Adipocyte (in vitro differentiated cells): ENCODE results near the gene ZNF780B.
A peak's percentile ranks its signal among the peaks of the same experiment; 100 is the strongest.

ENCODE experiments used
- DNase-seq: peaks from one replicate; pipeline ENCODE4 v3.0.0-alpha.2; 2015; ENCODE audit warnings: low read depth
- H3K27me3 ChIP-seq: replicated peaks from 2 replicates; pipeline ENCODE4 v1.7.0; 2013; ENCODE audit warnings: mild to moderate bottlenecking, low read length, moderate library complexity; ENCODE audit not compliant: control insufficient read depth, insufficient read depth
- H3K36me3 ChIP-seq: 2 replicates; pipeline ENCODE4 v1.7.0; 2013; ENCODE audit warnings: low read length, mild to moderate bottlenecking, moderate library complexity; ENCODE audit not compliant: control insufficient read depth, insufficient read depth, severe bottlenecking
- H3K4me1 ChIP-seq: 2 replicates; pipeline ENCODE4 v1.7.0; 2013; ENCODE audit warnings: mild to moderate bottlenecking, low read length, moderate library complexity; ENCODE audit not compliant: control insufficient read depth, insufficient read depth
- H3K4me3 ChIP-seq: 2 replicates; pipeline ENCODE4 v1.7.0; 2013; ENCODE audit warnings: mild to moderate bottlenecking, low read length, moderate library complexity
- H3K9ac ChIP-seq: 2 replicates; pipeline ENCODE4 v1.7.0; 2013; ENCODE audit warnings: mild to moderate bottlenecking, low read length, moderate library complexity
- H3K9me3 ChIP-seq: 2 replicates; pipeline ENCODE4 v1.7.0; 2013; ENCODE audit warnings: mild to moderate bottlenecking, low read length, moderate library complexity; ENCODE audit not compliant: control insufficient read depth

ZNF780B gene

DNA sequence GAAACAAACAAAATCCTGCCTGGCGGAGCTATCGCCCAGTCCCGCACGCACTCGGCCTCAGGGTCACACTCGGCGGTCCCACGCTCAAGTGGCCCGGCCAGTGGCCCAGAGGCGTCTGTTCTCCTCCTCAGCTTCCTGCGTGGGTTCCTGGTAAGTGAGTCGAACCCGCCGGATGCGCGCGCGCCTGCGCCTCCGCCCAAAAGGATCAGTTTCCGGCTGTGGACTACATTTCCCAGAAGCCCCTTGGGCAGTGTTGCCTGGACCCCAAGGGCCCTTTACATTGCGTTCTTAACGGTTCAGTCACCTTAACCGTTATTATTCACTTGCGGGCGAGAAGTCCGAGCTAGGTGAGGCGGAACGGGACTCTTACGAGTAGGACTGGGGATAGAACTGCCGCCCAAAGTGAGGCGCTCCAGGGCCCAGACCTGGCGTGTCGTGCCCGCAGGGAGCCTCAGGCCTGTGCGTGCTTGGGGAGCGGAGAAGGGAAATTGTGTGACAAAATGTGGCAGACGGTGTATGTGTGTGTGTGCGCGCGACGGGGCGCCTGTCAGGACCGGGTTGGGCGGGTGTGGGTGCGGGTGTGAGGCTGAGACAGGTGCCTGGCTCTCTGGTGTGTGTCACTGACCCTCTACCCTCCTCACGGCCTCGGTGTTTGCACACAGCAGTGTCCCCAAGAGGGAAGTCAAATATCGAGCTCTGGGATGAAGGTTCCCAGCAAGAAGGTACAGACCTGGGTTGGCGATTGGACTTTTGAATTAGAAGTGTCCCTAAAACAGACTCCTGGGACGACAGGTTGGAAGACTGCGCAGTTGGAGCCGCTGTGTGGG lies 59.0 kb downstream of the ZNF780B start, which contains the start of gene ZNF546:
TSS of gene ZNF546 (plus strand) at position 250 of the 827 bp plus-strand sequence. CDS start 1,267 bp downstream, outside the sequence.
- Histone ChIP-seq H3K9me3 (no peaks in the 10 kb centered on the region), H3K4me1 (peaks cover 17% of the 10 kb centered on the region), H3K4me3 (peak within 1 kb of the TSS; percentile 95), H3K36me3 (no peaks in the 10 kb centered on the region), H3K27me3 (no peaks in the 10 kb centered on the region), H3K9ac (peak within 1 kb of the TSS; percentile 95)
- peak; percentile 96 for DNase-seq

DNA sequence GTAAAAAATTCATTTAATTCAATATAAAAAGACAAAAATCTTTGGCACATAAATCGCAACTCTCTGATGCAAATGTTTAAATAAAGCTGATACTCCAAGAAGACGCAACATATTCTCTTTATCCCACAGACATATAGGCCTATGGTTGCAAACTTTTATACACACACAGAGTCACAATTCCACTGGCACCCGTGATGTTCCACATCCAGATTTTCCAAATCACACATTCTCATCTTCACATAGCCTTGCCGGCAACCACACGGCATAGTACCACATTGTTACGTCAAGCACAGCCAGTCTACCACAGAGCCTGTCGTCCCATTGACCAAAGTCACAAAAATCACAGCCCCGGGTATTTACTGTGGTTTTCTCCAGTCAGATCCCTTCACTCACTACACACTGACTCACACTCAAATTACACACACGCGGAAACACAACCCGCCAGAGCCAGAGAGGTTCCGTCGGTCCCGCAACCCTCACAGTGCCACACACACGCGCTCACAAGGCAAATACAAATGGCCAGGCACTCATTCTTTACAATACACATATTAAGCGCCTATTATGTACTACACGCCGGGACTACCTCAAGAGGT lies 59.7 kb downstream of the ZNF780B start:
- peak; percentile 70 for DNase-seq

DNA sequence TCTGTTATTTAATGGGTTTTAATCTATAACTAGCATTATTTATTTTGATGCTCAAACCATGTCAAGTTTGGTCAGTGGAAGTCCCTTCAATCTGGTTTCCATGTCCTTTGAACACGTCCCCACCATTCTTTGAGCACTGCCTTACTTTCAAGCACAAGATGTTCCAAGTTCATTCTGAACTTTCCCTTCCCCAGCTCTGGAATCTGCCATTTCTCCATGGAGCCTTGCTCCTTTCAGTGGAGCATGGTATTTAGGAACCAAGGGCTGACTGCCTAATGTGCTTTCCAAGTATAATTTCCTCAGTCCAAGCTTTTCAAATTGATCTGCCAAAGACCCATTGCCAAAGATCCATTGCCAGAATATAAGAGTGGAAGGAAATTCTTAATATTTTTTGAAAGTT lies 60.2 kb downstream of the ZNF780B start:
- Histone ChIP-seq H3K27me3 (no peaks in the 10 kb centered on the region), H3K4me3 (peak overlapping the region; percentile 95)

More for the DNA sequence above, 59.7 kb downstream of the ZNF780B start:
- Histone ChIP-seq H3K36me3 (no peaks in the 10 kb centered on the region), H3K9me3 (no peaks in the 10 kb centered on the region), H3K27me3 (no peaks in the 10 kb centered on the region), H3K9ac (peak overlapping the region; percentile 95), H3K4me3 (peak overlapping the region; percentile 95), H3K4me1 (peaks cover 17% of the 10 kb centered on the region)

DNA sequence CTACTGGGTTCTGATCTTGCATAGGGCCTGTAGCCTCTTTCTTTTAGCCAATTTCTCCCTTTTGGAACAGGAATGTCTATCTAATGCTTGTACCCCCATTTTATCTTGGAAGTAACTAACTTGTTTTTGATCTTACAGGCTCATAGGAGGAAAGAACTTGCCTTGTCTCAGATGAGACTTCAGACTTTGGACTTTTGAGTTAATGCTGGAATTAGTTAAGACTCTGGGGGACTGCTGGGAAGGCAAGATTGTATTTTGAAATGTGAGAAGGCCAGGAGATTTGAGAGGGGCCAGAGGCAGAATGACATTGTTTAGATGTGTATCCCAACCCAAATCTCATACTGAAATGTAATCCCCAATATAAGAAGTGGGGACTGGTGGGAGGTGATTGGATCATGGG lies 61.7 kb downstream of the ZNF780B start:
- Histone ChIP-seq H3K4me3 (no peak overlapping the region), H3K36me3 (no peaks in the 10 kb centered on the region), H3K4me1 (peaks cover 17% of the 10 kb centered on the region), H3K27me3 (no peaks in the 10 kb centered on the region), H3K9me3 (no peaks in the 10 kb centered on the region), H3K9ac (no peak overlapping the region)
- DNase-seq: no peak

More for the DNA sequence above, 60.2 kb downstream of the ZNF780B start:
- Histone ChIP-seq H3K4me1 (peaks cover 17% of the 10 kb centered on the region), H3K9ac (peak overlapping the region; percentile 95), H3K36me3 (no peaks in the 10 kb centered on the region), H3K9me3 (no peaks in the 10 kb centered on the region)
- no peak for DNase-seq

DNA sequence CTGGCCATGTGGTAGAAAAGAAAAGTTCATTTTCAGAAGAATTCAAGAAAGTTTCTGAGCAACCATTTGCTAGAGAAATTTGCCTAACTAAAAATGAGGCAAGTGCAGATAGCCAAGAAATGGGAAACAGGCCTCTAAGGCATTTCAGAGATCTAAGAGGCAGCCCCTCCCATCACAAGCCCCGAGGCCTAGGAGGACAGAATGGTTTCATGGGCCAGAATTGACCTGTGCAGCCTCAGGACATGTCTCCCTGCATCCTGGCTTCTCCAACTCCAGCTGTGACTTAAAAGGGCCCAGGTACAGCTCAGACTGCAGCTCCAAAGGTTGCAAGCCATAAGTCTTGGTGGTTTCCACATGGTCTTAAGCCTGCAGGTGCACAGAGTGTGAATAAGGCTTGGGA lies 62.4 kb downstream of the ZNF780B start:
- Histone ChIP-seq H3K4me1 (peaks cover 17% of the 10 kb centered on the region), H3K36me3 (no peaks in the 10 kb centered on the region), H3K9me3 (no peaks in the 10 kb centered on the region), H3K27me3 (no peaks in the 10 kb centered on the region), H3K4me3 (no peak overlapping the region), H3K9ac (no peak overlapping the region)
- no peak for DNase-seq

DNA sequence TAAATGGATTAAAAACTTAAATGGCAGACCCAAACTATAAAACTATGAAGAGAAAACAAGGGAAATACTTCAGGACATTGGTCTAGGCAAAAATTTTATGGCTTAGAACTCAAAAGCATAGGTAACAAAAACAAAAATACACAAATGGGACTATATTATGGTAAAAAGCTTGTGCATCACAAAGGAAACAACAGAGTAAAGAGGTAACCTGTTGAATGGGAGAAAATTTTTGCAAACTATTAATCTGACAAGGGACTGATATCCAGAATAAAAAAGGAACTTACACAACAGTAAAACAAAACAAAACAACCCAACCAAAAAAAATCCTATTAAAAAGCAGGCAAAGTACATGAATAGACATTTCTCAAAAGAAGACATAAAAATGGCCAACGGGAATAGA lies 68.4 kb downstream of the ZNF780B start:
- no peak overlapping the region for H3K4me3 ChIP-seq

DNA sequence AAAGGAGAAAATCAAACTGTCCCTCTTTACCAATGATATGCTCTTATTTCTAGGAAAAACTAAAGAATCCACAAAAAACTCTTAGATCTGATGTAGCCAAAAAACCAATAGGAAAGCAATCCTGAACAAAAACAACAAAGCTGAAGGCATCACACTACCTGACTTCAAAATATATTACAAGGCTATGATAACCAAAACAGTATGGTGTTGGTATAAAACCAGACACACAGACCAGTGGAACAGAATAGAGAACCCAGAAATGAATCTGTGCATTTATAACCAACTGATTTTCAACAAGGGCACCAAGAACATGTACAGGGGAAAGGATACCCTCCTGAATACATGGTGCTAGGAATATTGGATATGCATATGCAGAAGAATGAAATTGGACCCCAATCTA lies 68.9 kb downstream of the ZNF780B start:
- Histone ChIP-seq H3K9me3 (peaks cover 29% of the 10 kb centered on the region), H3K4me1 (no peaks in the 10 kb centered on the region), H3K9ac (no peak overlapping the region), H3K36me3 (peaks cover 18% of the 10 kb centered on the region), H3K4me3 (no peak overlapping the region), H3K27me3 (no peaks in the 10 kb centered on the region)
- DNase-seq: no peak

More for the DNA sequence above, 68.4 kb downstream of the ZNF780B start:
- Histone ChIP-seq H3K9ac (no peak overlapping the region), H3K27me3 (no peaks in the 10 kb centered on the region), H3K4me1 (no peaks in the 10 kb centered on the region), H3K36me3 (peaks cover 14% of the 10 kb centered on the region), H3K9me3 (peaks cover 29% of the 10 kb centered on the region)
- no peak for DNase-seq

DNA sequence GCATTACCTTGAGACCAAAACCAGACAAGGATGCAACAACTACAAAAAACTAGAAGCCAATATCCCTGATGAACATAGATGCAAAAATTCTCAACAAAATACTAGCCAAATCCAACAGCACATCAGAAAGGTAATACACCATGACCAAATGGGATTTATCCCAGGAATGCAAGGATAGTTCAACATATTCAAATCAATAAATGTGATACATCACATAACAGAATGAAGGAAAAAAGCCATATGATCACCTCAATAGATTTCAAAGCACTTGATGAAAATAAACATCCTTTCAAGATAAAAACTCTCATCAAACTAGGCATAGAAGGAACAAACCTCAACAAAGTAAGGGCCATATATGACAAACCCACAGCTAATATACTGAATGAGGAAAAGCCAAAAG lies 69.4 kb downstream of the ZNF780B start:
- peaks cover 23% of the 10 kb centered on the region for H3K36me3 ChIP-seq
- DNase-seq: no peak
- H3K9ac ChIP-seq: no peak overlapping the region
- no peaks in the 10 kb centered on the region for H3K4me1 ChIP-seq
- peaks cover 29% of the 10 kb centered on the region for H3K9me3 ChIP-seq
- no peaks in the 10 kb centered on the region for H3K27me3 ChIP-seq
- no peak overlapping the region for H3K4me3 ChIP-seq

DNA sequence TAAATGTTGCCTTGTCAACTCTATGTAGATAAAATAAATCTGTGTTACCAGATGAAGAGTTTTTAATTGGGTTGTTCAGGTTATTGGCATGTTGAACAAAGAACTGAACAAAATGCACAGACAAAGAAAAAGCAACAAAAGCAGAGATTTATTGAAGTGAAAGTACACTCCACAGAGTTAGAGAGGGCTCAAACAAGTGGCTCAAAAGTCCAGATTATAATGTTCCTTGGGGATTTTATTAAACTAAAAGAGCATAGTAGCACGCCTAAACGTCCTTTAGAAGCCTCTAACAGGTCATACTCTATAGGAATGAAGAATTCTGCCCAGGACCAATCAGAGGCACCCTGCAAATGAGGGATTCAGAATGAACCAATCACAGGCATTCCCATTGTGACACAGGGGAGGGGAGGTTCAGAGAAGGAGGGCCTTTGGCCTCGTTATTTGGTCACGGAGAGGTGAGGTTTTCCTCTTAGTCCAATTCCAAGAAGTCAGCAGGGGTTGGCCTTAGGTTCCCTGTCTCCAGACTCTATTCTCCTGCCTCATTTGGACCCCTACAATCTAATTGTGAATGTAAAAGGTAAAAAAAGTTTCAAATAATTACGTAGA lies 72.2 kb downstream of the ZNF780B start:
- H3K4me3 ChIP-seq: no peak overlapping the region
- peaks cover 47% of the 10 kb centered on the region for H3K36me3 ChIP-seq
- H3K9ac ChIP-seq: no peak overlapping the region
- DNase-seq: no peak
- H3K27me3 ChIP-seq: no peaks in the 10 kb centered on the region
- H3K4me1 ChIP-seq: peaks cover 3% of the 10 kb centered on the region
- peaks cover 29% of the 10 kb centered on the region for H3K9me3 ChIP-seq

DNA sequence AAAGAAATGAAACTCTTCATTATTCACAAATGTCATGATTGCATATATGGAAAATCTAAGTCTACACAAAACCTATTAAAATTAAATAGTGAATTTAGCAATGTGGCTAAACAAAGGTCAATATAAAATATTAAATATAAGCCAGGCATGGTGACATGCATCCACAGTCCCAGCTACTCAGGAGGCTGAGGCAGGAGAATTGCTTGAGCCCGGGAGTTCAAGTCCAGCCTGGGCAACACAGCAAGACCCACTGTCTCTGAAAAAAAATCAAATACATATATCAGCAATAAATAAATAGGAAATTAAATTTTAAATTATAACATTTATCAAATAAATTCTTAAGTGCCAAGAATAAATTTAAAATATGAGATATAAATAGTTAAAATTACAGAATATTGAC lies 73.1 kb downstream of the ZNF780B start:
- Histone ChIP-seq H3K36me3 (peaks cover 52% of the 10 kb centered on the region), H3K4me3 (no peak overlapping the region), H3K27me3 (no peaks in the 10 kb centered on the region), H3K4me1 (peaks cover 7% of the 10 kb centered on the region), H3K9me3 (peaks cover 29% of the 10 kb centered on the region), H3K9ac (no peak overlapping the region)
- DNase-seq: no peak
